ENCODE data around the gene ITPKB.
"Not testable (repeated sequence)": the region's sequence is repeated elsewhere in the genome, so short reads cannot be mapped to it uniquely, and the experiment has no call there.

ITPKB gene

GRCh38 chr1:226754793-226755533 lies 15.9 kb upstream of the ITPKB start:
- no peak for DNase-seq

GRCh38 chr1:226754097-226754496 lies 15.0 kb upstream of the ITPKB start:
- DNase-seq = no peak

- no peak for DNase-seq
These were observed 12.6 kb upstream of the ITPKB start for GRCh38 chr1:226751703-226752102.

GRCh38 chr1:226751214-226751613 lies 12.1 kb upstream of the ITPKB start:
- DNase-seq = no peak

GRCh38 chr1:226749467-226749866 lies 10.4 kb upstream of the ITPKB start:
- DNase-seq = no peak

GRCh38 chr1:226748306-226748705 lies 9.2 kb upstream of the ITPKB start:
- DNase-seq = no peak

GRCh38 chr1:226747519-226748263 lies 8.6 kb upstream of the ITPKB start:
- DNase-seq = not testable (repeated sequence)

GRCh38 chr1:226743259-226743658 lies 4.2 kb upstream of the ITPKB start:
- DNase-seq = no peak

- no peak for DNase-seq
These were observed 1.9 kb upstream of the ITPKB start for GRCh38 chr1:226741009-226741408.

GRCh38 chr1:226739696-226740065 lies 599 bp upstream of the ITPKB start:
- DNase-seq = no peak

- no peak for DNase-seq
These were observed 574 bp downstream of the ITPKB start for GRCh38 chr1:226738421-226738994.

GRCh38 chr1:226737819-226738420 lies 1.2 kb downstream of the ITPKB start:
- no peak for DNase-seq

GRCh38 chr1:226736908-226737818 lies 1.9 kb downstream of the ITPKB start:
- DNase-seq = no peak

- DNase-seq = no peak
These were observed 2.8 kb downstream of the ITPKB start for GRCh38 chr1:226736001-226736907.

- DNase-seq = no peak
These were observed 3.5 kb downstream of the ITPKB start for GRCh38 chr1:226735576-226735975.

- DNase-seq = no peak
These were observed 4.4 kb downstream of the ITPKB start for GRCh38 chr1:226734611-226735153.

- DNase-seq = no peak
These were observed 5.2 kb downstream of the ITPKB start for GRCh38 chr1:226733876-226734275.

- DNase-seq = no peak
These were observed 5.8 kb downstream of the ITPKB start for GRCh38 chr1:226733304-226733703.

GRCh38 chr1:226732856-226733291 lies 6.2 kb downstream of the ITPKB start:
- no peak for DNase-seq

- no peak for DNase-seq
These were observed 7.7 kb downstream of the ITPKB start for GRCh38 chr1:226731257-226731893.

- no peak for DNase-seq
These were observed 8.2 kb downstream of the ITPKB start for GRCh38 chr1:226730836-226731235.

Measured in NCI-H226 (cell line).